ENCODE results near the gene HOXC12.

HOXC12 gene

DNA sequence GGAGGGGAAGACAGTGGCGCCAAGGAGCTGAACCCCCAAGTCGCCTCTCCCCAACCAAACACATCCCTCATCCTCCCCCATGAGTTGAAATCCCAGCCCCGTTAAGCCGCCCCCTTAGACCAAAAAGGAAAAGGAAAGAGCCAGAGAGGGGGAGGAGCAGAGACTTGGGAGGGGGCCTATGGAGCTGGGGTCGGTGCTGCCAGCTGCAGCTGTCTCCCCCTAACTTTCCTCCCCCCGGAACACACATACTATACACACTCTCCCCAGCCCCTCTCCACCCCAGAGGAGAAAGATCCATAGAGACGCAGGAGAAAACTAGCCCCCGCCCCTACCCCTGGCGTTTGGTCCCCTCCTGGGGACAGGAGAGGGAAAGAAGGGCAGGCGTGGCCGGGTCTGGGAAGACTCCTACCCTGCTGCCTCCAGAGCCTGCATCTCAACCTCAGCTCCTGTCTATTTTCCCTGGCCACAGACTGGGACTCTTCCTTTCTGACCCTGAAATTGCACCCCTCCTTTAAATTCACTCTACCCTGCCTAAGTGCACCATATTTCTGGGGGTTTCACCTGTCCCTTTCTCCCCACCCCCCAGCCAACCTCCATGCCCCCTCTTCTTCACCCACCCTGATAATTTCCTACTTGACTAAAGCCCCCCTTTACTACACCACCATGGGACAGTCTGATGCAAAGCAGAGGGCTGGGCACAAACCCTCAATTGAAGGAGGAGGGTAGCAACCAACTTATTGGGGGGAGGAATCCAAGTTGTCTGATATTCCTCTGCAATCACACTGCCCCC is 43.6 kb downstream of the HOXC12 start (continued):
- no peak for TF ChIP-seq ZNF654 (tag by site-specific recombination; IDR thresholded peaks at IDR 0.05; ENCODE audit: low read depth)
- TF ChIP-seq, protein P1, sequence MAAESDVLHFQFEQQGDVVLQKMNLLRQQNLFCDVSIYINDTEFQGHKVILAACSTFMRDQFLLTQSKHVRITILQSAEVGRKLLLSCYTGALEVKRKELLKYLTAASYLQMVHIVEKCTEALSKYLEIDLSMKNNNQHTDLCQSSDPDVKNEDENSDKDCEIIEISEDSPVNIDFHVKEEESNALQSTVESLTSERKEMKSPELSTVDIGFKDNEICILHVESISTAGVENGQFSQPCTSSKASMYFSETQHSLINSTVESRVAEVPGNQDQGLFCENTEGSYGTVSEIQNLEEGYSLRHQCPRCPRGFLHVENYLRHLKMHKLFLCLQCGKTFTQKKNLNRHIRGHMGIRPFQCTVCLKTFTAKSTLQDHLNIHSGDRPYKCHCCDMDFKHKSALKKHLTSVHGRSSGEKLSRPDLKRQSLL (tag by site-specific recombination; IDR thresholded peaks at IDR 0.05): no peak; the same call in 1 of the 2 replicates
- TF ChIP-seq ZNF175 (tag by site-specific recombination; IDR thresholded peaks at IDR 0.05): no peak
- TF ChIP-seq, protein P2, sequence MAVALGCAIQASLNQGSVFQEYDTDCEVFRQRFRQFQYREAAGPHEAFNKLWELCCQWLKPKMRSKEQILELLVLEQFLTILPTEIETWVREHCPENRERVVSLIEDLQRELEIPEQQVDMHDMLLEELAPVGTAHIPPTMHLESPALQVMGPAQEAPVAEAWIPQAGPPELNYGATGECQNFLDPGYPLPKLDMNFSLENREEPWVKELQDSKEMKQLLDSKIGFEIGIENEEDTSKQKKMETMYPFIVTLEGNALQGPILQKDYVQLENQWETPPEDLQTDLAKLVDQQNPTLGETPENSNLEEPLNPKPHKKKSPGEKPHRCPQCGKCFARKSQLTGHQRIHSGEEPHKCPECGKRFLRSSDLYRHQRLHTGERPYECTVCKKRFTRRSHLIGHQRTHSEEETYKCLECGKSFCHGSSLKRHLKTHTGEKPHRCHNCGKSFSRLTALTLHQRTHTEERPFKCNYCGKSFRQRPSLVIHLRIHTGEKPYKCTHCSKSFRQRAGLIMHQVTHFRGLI (tag by site-specific recombination; IDR thresholded peaks at IDR 0.05): no peak
- TF ChIP-seq ZNF558 (tag by site-specific recombination; IDR thresholded peaks at IDR 0.05): no peak
- TF ChIP-seq ZNF23 (tag by site-specific recombination; IDR thresholded peaks at IDR 0.05; ENCODE audit: borderline replicate concordance): no peak
- TF ChIP-seq, protein P3, sequence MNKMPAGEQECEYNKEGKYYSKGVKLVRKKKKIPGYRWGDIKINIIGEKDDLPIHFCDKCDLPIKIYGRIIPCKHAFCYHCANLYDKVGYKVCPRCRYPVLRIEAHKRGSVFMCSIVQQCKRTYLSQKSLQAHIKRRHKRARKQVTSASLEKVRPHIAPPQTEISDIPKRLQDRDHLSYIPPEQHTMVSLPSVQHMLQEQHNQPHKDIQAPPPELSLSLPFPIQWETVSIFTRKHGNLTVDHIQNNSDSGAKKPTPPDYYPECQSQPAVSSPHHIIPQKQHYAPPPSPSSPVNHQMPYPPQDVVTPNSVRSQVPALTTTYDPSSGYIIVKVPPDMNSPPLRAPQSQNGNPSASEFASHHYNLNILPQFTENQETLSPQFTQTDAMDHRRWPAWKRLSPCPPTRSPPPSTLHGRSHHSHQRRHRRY (tag by site-specific recombination; IDR thresholded peaks at IDR 0.05): no peak
- TF ChIP-seq ZNF292 (tag by site-specific recombination; IDR thresholded peaks at IDR 0.05; ENCODE audit: borderline replicate concordance, low read depth): no peak
- no peak for TF ChIP-seq ZNF549 (tag by site-specific recombination; IDR thresholded peaks at IDR 0.05)
- TF ChIP-seq, protein P4, sequence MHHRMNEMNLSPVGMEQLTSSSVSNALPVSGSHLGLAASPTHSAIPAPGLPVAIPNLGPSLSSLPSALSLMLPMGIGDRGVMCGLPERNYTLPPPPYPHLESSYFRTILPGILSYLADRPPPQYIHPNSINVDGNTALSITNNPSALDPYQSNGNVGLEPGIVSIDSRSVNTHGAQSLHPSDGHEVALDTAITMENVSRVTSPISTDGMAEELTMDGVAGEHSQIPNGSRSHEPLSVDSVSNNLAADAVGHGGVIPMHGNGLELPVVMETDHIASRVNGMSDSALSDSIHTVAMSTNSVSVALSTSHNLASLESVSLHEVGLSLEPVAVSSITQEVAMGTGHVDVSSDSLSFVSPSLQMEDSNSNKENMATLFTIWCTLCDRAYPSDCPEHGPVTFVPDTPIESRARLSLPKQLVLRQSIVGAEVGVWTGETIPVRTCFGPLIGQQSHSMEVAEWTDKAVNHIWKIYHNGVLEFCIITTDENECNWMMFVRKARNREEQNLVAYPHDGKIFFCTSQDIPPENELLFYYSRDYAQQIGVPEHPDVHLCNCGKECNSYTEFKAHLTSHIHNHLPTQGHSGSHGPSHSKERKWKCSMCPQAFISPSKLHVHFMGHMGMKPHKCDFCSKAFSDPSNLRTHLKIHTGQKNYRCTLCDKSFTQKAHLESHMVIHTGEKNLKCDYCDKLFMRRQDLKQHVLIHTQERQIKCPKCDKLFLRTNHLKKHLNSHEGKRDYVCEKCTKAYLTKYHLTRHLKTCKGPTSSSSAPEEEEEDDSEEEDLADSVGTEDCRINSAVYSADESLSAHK (tag by site-specific recombination; IDR thresholded peaks at IDR 0.05): no peak
- no peak for TF ChIP-seq BCL11B (tag by site-specific recombination; IDR thresholded peaks at IDR 0.05; ENCODE audit: low read depth)
- TF ChIP-seq ZNF621 (tag by site-specific recombination; IDR thresholded peaks at IDR 0.05): no peak
- TF ChIP-seq ZNF391 (tag by site-specific recombination; IDR thresholded peaks at IDR 0.05; ENCODE audit: borderline replicate concordance, low read depth): no peak
- no peak for TF ChIP-seq KLF16 (tag by site-specific recombination; IDR thresholded peaks at IDR 0.05)

DNA sequence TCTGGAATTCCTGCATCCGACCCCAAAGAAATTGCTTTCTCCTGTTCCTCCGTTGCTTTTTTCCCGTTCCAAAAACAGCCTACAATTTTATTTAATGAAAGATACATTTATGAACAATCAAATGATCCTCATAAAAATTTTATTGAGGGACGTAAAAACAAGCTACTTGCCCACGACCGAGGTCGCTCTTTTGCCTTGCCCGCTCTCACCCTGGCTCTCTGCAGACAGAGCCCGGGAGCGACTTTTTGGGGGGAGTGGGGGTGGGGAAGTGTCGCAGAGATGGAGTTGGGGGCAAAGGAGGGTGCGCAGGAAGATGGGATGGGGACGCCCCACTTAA is 44.2 kb downstream of the HOXC12 start:
- Histone ChIP-seq H3K4me3 (ENCODE audit: low read depth, low read length) (peak overlapping the region; percentile 94), H3K27ac (ENCODE audit: extremely low read depth, low read depth, low read length) (peak overlapping the region; percentile 47), H3K36me3 (ENCODE audit: control insufficient read depth in 2 of 2, insufficient read depth in 1 of 2, low read length in 2 of 2) (peaks cover 8 to 12% of the 10 kb centered on the region in 2 experiments; a peak in 2 of 3 replicates), H3K4me1 (ENCODE audit: control insufficient read depth, insufficient read depth, low read length) (peaks cover 41% of the 10 kb centered on the region), H3K9me3 (ENCODE audit: control insufficient read depth, insufficient read depth, low read depth, low read length) (no peaks in the 10 kb centered on the region)
- CTCF ChIA-PET: interaction anchor here (0.6 to 6.7 kb wide), 12 partner anchors 10 to 769 kb away, joined by 3 to 49 read pairs (median 3); partner anchors contain the start of genes HOXC10 and HOXC8
- POLR2A ChIA-PET: interaction anchor here (1.4 to 3.7 kb wide), 4 partner anchors 13 to 208 kb away, joined by 3 to 34 read pairs (median 12); partner anchors contain the start of genes HOXC10 and SMUG1
- TF ChIP-seq FEZF1 (tag by site-specific recombination; IDR thresholded peaks at IDR 0.05) (peak; percentile 78), ZNF660 (tag by site-specific recombination; IDR thresholded peaks at IDR 0.05) (no peak), ZNF544 (tag by site-specific recombination; IDR thresholded peaks at IDR 0.05) (no peak), ZNF596 (tag by site-specific recombination; IDR thresholded peaks at IDR 0.05) (peak; percentile 68; the same call in 1 of the 2 replicates), ZNF341 (tag by site-specific recombination; IDR thresholded peaks at IDR 0.05; ENCODE audit: low read depth) (peak; percentile 9; the same call in 1 of the 2 replicates), ZNF24 (tag by site-specific recombination; IDR thresholded peaks at IDR 0.05) (no peak), KLF10 (tag by site-specific recombination; IDR thresholded peaks at IDR 0.05) (0 out of 2 replicates have a peak, but pooled peaks have one; percentile 10)
- TF ChIP-seq, protein P5, sequence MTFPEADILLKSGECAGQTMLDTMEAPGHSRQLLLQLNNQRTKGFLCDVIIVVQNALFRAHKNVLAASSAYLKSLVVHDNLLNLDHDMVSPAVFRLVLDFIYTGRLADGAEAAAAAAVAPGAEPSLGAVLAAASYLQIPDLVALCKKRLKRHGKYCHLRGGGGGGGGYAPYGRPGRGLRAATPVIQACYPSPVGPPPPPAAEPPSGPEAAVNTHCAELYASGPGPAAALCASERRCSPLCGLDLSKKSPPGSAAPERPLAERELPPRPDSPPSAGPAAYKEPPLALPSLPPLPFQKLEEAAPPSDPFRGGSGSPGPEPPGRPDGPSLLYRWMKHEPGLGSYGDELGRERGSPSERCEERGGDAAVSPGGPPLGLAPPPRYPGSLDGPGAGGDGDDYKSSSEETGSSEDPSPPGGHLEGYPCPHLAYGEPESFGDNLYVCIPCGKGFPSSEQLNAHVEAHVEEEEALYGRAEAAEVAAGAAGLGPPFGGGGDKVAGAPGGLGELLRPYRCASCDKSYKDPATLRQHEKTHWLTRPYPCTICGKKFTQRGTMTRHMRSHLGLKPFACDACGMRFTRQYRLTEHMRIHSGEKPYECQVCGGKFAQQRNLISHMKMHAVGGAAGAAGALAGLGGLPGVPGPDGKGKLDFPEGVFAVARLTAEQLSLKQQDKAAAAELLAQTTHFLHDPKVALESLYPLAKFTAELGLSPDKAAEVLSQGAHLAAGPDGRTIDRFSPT (tag by site-specific recombination; IDR thresholded peaks at IDR 0.05): peak; percentile 54; the same call in 1 of the 2 replicates
- TF ChIP-seq, protein P6, sequence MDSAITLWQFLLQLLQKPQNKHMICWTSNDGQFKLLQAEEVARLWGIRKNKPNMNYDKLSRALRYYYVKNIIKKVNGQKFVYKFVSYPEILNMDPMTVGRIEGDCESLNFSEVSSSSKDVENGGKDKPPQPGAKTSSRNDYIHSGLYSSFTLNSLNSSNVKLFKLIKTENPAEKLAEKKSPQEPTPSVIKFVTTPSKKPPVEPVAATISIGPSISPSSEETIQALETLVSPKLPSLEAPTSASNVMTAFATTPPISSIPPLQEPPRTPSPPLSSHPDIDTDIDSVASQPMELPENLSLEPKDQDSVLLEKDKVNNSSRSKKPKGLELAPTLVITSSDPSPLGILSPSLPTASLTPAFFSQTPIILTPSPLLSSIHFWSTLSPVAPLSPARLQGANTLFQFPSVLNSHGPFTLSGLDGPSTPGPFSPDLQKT (IDR thresholded peaks at IDR 0.05; ENCODE audit: borderline replicate concordance, low read depth, low read length): no peak
- TF ChIP-seq, protein P7, sequence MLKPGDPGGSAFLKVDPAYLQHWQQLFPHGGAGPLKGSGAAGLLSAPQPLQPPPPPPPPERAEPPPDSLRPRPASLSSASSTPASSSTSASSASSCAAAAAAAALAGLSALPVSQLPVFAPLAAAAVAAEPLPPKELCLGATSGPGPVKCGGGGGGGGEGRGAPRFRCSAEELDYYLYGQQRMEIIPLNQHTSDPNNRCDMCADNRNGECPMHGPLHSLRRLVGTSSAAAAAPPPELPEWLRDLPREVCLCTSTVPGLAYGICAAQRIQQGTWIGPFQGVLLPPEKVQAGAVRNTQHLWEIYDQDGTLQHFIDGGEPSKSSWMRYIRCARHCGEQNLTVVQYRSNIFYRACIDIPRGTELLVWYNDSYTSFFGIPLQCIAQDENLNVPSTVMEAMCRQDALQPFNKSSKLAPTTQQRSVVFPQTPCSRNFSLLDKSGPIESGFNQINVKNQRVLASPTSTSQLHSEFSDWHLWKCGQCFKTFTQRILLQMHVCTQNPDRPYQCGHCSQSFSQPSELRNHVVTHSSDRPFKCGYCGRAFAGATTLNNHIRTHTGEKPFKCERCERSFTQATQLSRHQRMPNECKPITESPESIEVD (tag by site-specific recombination; IDR thresholded peaks at IDR 0.05): peak; percentile 87

All from HEK293 (cell line).